Measurements from ENCODE around the gene ADPRS.

Gene ADPRS

DNA sequence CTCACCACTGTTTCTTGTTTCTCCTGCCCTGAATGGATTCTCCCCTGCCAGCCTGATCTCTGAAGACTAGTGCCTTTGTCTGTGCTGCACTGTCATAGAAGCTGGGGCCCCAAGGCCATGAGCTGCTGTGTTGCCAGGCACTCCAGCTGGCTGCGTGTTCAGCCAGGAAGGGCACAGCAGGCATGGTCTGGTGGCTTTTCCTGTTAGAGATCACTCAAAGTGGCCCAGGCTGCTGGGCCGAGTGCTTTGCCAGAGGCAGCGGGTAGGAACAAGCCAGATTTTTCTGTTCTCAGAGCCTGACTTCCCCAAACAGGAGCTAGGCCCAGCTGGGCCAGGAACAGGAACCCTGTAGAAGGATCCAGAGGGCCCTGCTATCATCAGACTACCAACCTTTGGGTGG lies 5.2 kb downstream of the ADPRS start:
- TF ChIP-seq, protein P1, sequence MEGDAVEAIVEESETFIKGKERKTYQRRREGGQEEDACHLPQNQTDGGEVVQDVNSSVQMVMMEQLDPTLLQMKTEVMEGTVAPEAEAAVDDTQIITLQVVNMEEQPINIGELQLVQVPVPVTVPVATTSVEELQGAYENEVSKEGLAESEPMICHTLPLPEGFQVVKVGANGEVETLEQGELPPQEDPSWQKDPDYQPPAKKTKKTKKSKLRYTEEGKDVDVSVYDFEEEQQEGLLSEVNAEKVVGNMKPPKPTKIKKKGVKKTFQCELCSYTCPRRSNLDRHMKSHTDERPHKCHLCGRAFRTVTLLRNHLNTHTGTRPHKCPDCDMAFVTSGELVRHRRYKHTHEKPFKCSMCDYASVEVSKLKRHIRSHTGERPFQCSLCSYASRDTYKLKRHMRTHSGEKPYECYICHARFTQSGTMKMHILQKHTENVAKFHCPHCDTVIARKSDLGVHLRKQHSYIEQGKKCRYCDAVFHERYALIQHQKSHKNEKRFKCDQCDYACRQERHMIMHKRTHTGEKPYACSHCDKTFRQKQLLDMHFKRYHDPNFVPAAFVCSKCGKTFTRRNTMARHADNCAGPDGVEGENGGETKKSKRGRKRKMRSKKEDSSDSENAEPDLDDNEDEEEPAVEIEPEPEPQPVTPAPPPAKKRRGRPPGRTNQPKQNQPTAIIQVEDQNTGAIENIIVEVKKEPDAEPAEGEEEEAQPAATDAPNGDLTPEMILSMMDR (IDR thresholded peaks at IDR 0.05) = no peak

DNA sequence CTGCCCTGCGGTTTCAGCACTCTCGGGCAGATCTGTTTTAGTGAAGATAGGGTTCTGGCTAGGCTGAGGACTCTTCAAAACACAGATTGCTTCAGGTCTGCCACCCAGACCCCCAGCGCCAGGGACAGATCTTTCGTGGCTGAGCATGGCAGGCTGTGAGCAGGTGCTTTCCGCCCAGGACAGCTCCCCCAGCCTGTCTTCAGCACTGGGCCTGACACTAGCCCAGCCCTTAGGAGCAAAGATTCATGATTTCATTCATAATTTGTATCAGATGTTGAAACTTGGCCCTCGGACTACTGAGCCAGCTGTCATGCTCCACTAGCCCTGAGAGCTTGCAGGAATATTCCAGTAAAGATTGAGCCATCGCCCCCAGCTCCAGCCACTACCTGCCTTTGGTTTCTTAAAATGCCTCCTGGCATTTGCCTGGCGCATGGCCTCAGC lies 5.9 kb downstream of the ADPRS start:
- TF ChIP-seq, protein P1 (IDR thresholded peaks at IDR 0.05) = no peak

DNA sequence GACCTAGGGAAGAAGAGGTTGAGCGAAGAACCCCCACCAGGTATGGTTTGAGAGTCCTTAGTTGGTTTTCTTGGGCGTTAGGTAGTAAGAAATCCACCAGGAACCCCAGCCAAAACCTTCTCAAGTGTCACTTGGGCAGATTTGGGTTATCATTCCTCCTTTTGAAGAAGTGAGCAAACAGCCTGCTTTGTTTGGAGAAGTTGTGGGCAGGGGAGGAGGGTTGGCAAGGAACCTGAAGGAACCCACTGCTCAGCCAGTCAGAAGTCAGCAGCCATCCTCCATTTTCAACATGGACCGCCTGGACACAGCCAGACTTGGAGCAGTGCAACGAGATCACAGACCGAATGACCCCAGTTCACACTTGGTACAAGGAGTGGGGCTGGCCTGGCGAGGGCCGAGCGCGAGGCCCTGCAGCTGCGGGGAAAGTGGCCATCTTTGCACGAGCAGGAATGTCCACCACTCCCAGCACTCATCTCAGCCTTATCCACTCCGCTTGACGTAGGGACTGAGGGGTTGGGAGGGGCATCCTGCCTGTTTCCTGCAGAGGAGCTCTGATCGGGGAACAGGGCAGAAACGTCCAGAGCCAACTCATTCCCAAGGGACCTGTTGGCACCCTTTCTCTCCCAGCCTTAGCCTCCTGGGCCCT lies 7.2 kb downstream of the ADPRS start:
- TF ChIP-seq, protein P1 (IDR thresholded peaks at IDR 0.05) = no peak

DNA sequence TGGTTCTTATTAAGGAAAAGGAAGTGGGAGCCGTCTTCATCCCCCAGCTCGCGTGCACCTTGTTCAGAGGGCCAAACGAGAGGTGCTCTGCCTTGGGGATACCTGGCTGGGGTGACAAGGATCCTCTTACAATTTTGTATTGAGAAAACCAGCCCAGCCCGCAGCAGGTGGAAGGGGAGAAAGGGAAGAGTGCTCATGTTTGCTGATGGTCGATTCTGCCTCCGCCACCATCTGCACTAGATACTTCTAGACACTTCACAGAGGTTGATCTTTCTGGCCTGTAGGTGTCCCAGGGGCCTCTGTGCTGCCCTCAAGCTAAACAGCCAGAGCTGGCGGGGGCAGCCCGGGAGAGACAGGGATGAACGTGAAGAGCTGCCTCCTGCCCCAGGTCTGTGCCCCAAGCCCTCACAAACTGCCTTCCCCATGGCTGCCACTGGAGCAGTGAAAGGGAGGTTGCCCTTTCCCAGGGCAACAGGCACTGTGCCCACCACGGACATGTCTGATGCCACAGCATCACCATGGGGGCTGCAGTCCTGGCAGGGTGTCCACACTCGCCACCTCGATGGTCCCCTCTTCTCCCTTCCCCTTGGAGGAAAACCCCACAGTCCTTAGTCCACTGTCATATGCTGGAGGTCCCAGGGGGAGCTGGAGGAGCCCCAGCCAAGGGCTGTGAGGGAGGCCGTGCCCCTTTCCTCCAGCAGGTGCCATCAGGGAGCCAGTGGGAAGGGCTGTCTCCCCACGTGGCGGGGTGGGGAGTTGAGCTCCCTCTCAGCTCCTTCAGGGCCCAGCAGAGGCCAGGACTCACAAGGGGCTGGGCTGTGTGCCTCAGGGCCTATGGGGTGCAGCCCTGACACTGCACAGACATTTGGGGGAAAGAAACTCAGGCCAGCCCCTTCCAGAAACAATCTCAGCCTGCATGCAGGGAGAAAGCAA lies 8.1 kb downstream of the ADPRS start:
- TF ChIP-seq, protein P1 (IDR thresholded peaks at IDR 0.05) = no peak

DNA sequence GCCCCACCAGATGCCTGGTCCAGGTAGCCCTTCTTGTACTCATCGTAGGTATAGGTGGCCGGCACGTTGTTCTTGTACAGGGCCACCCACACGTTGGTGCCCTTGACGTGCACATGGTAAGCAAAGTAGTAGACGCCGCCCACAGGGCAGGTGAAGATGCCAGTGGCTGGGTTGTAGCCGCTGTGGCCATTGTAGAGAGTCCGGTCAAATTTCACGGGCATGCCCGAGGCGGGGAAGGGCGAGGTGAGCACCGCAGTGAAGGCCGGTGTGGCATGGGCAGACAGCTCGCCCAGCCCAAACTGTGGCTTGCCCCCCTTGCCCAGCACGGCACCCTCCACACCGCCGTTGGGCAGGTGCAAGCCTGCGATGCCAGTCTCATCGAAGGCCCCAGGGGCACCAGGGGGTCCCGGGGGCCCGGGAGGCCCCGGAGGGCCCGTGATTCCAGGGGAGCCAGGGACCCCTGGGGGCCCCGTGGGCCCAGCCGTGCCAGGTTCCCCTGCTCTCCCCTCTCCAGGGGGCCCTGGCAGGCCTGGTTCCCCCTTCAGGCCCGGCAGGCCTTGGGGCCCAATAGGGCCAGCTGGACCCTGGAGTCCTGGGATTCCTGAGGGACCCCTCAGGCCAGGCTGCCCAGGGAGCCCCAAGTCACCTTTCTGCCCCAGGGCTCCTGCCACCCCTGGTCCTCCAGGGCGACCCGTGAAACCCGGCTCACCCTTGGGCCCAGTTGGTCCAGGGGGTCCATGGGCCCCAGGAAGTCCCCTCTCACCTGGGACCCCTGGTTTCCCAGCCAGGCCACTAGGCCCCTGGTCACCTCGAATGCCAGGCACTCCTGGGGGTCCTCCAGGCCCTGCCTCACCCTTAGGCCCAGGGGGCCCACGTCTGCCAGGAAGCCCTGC lies 9.2 kb downstream of the ADPRS start:
- TF ChIP-seq, protein P1 (IDR thresholded peaks at IDR 0.05) = no peak

DNA sequence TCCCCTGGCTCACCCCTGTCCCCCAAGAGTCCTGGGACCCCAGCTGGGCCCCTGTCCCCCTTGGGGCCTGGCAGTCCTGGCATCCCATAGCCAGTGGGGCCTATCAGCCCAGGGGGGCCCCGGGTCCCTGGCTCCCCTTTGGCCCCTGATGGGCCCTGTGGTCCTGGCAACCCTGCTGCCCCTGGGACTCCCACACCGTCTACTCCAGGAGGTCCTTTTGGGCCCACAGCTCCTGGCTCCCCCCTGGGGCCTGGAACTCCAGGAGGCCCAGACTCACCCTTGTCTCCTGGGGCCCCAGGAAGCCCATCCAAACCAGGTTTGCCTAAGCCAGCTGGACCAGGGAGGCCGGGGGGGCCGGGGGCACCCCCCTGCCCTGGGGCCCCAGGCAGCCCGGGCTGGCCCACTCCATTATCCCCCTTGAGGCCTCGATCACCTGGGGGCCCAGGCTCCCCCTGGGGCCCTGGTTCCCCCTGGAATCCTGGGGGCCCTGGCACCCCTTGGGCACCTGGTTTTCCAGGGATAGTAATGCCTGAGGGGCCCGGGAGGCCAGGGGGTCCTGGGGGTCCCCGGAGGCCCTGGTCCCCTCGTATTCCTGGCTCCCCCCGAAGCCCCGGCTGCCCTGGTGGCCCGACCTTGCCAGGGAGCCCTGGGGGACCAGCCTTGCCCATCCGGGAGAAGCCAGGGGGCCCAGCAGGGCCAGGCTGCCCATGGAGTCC lies 10.1 kb downstream of the ADPRS start:
- TF ChIP-seq, protein P1 (IDR thresholded peaks at IDR 0.05) = no peak

All from LNCAP (cell line).